IMR-90 (cell line): Measurements from ENCODE around the gene AFG1L. TPM values are rescaled to one million over a fixed set of nuclear protein-coding genes. Genes with fewer than 3 reads are reported as not detected.

Experiments used
- ATAC-seq: fragments of 200-7000 bp; cut with Tn5 transposase; 2 replicates; pipeline ENCODE4 v1.9.1; 2020; ENCODE audit warnings: low read depth, mild to moderate bottlenecking, moderate library complexity
- BruUV-seq: library from RNA; stranded (reverse); fragments of 400-500 nt; replicated peaks from 2 replicates; lab custom pipeline; 2021; lab: Mats Ljungman, UMichigan
- CTCF ChIA-PET: fragments of 300-600 bp; formaldehyde crosslinking; extraction: SDS; loops from one replicate; lab custom pipeline; 2021; ENCODE audit warnings: antibody characterized with exemption; lab: Yijun Ruan, JAX
- POLR2A ChIA-PET: fragments of 300-600 bp; sonication (Branson Sonifier 250); formaldehyde crosslinking; loops from one replicate; lab custom pipeline; 2022; ENCODE audit warnings: antibody characterized with exemption; ENCODE audit not compliant: unreplicated experiment; lab: Charles Lee
- DNase-seq: peaks from one replicate; pipeline ENCODE4 v3.0.0; 2013
- H2AFZ ChIP-seq: replicated peaks from 2 replicates; pipeline ENCODE3; 2013; ENCODE audit warnings: low read length, mild to moderate bottlenecking; ENCODE audit not compliant: poor library complexity
- H2AK5ac ChIP-seq: 2 replicates; pipeline ENCODE4 v1.6.1; 2013; ENCODE audit warnings: low read depth, low read length, inconsistent platforms
- H2AK9ac ChIP-seq: replicated peaks from 2 replicates; pipeline ENCODE3; 2013; ENCODE audit warnings: mild to moderate bottlenecking, low read depth, low read length, moderate library complexity; ENCODE audit not compliant: poor library complexity
- H2BK120ac ChIP-seq: 2 replicates; pipeline ENCODE4 v1.6.1; 2013; ENCODE audit warnings: low read depth, low read length, inconsistent platforms
- H2BK15ac ChIP-seq: 3 replicates; pipeline ENCODE4 v1.6.1; 2013; ENCODE audit warnings: low read depth, low read length, inconsistent platforms
- H2BK20ac ChIP-seq: 2 replicates; pipeline ENCODE4 v1.6.1; 2013; ENCODE audit warnings: low read depth, mild to moderate bottlenecking, inconsistent platforms, low read length, moderate library complexity
- H2BK5ac ChIP-seq: 2 replicates; pipeline ENCODE4 v1.6.1; 2013; ENCODE audit warnings: mild to moderate bottlenecking, low read depth, low read length, inconsistent platforms; ENCODE audit not compliant: poor library complexity, severe bottlenecking
- H3K14ac ChIP-seq: replicated peaks from 2 replicates; pipeline ENCODE4 v1.6.1; 2013; ENCODE audit warnings: low read depth, low read length, inconsistent platforms
- H3K18ac ChIP-seq: 2 replicates; pipeline ENCODE4 v1.6.1; 2013; ENCODE audit warnings: low read depth, low read length, control low read depth
- H3K23ac ChIP-seq: 2 replicates; pipeline ENCODE4 v1.6.1; 2013; ENCODE audit warnings: low read depth, low read length, inconsistent platforms
- H3K27ac ChIP-seq: 2 replicates; pipeline ENCODE4 v1.5.1; 2013; ENCODE audit warnings: mild to moderate bottlenecking, control low read depth, low read length; ENCODE audit not compliant: insufficient read depth
- H3K27me3 ChIP-seq: 2 replicates; pipeline ENCODE4 v1.6.1; 2013; ENCODE audit warnings: low read length; ENCODE audit not compliant: control insufficient read depth, insufficient read depth
- H3K36me3 ChIP-seq: 2 replicates; pipeline ENCODE4 v1.6.1; 2013; ENCODE audit warnings: low read length, mixed read lengths; ENCODE audit not compliant: control insufficient read depth, insufficient read depth
- H3K4ac ChIP-seq: 2 replicates; pipeline ENCODE4 v1.6.1; 2013; ENCODE audit warnings: low read depth, low read length, inconsistent platforms
- H3K4me1 ChIP-seq: 2 replicates; pipeline ENCODE4 v1.6.1; 2013; ENCODE audit warnings: low read length, mixed read lengths; ENCODE audit not compliant: control insufficient read depth, insufficient read depth
- H3K4me2 ChIP-seq: 2 replicates; pipeline ENCODE4 v1.6.1; 2013; ENCODE audit warnings: low read depth, mild to moderate bottlenecking, control low read depth, low read length, moderate library complexity
- H3K4me3 ChIP-seq: 2 replicates; pipeline ENCODE4 v1.5.1; 2013; ENCODE audit warnings: low read depth, mild to moderate bottlenecking, control low read depth, low read length, moderate library complexity; ENCODE audit not compliant: insufficient read depth
- H3K56ac ChIP-seq: 2 replicates; pipeline ENCODE4 v1.6.1; 2013; ENCODE audit warnings: low read length, inconsistent platforms; ENCODE audit not compliant: insufficient read depth; ENCODE audit errors: extremely low read depth
- H3K79me1 ChIP-seq, 2 experiments: 2 replicates each; pipeline ENCODE4 v1.6.1; 2013; ENCODE audit warnings: low read length in 2 of 2, inconsistent platforms in 1 of 2, low read depth in 1 of 2
- H3K9ac ChIP-seq: 2 replicates; pipeline ENCODE4 v1.6.1; 2013; ENCODE audit warnings: low read depth, low read length, control low read depth
- H3K9me1 ChIP-seq: 2 replicates; pipeline ENCODE4 v1.6.1; 2013; ENCODE audit warnings: low read length, inconsistent platforms; ENCODE audit not compliant: insufficient read depth
- H3K9me3 ChIP-seq: 2 replicates; pipeline ENCODE4 v1.6.1; 2013; ENCODE audit warnings: low read length; ENCODE audit not compliant: control insufficient read depth, insufficient read depth
- H4K20me1 ChIP-seq: 2 replicates; pipeline ENCODE4 v1.6.1; 2013; ENCODE audit warnings: low read length, inconsistent platforms; ENCODE audit not compliant: insufficient read depth
- H4K5ac ChIP-seq: 2 replicates; pipeline ENCODE4 v1.6.1; 2013; ENCODE audit warnings: mild to moderate bottlenecking, low read depth, low read length, control low read depth
- H4K8ac ChIP-seq, 2 experiments: 2 replicates each; pipeline ENCODE4 v1.6.1; 2013; ENCODE audit warnings: low read depth in 2 of 2, low read length in 2 of 2, control low read depth in 1 of 2, inconsistent platforms in 1 of 2
- H4K91ac ChIP-seq: 2 replicates; pipeline ENCODE4 v1.6.1; 2013; ENCODE audit warnings: low read depth, low read length, inconsistent platforms; ENCODE audit not compliant: insufficient read depth
- BHLHE40 ChIP-seq: fragments of 150-350 bp; IDR thresholded peaks from 2 replicates; pipeline ENCODE4 v1.6.1; 2016; ENCODE audit warnings: mild to moderate bottlenecking, low read depth, low read length
- CEBPB ChIP-seq: IDR thresholded peaks from 2 replicates; pipeline ENCODE4 v1.6.1; 2012; ENCODE audit warnings: low read depth, low read length, improper control_type of control experiment
- CHD1 ChIP-seq: IDR thresholded peaks from 2 replicates; pipeline ENCODE4 v1.6.1; 2012; ENCODE audit warnings: low read depth, low read length, improper control_type of control experiment
- CTCF ChIP-seq: conservative IDR thresholded peaks from 2 replicates; pipeline ENCODE4 v1.5.1; 2012; ENCODE audit warnings: mild to moderate bottlenecking, low read depth, low read length, improper control_type of control experiment
- FOS ChIP-seq: fragments of 150-350 bp; IDR thresholded peaks from 2 replicates; pipeline ENCODE4 v1.6.1; 2016; ENCODE audit warnings: low read depth, low read length
- MAFK ChIP-seq: IDR thresholded peaks from 2 replicates; pipeline ENCODE4 v1.6.1; 2012; ENCODE audit warnings: low read depth, low read length, improper control_type of control experiment
- MAZ ChIP-seq: IDR thresholded peaks from 2 replicates; pipeline ENCODE4 v1.6.1; 2012; ENCODE audit warnings: low read depth, mild to moderate bottlenecking, low read length, improper control_type of control experiment, moderate library complexity, borderline replicate concordance
- NFE2L2 ChIP-seq: fragments of 150-350 bp; IDR thresholded peaks from 2 replicates; pipeline ENCODE4 v1.6.1; 2016; ENCODE audit warnings: low read depth, mild to moderate bottlenecking, low read length
- POLR2A ChIP-seq: IDR thresholded peaks from 2 replicates; pipeline ENCODE4 v1.6.1; 2012; ENCODE audit warnings: mild to moderate bottlenecking, low read depth, low read length
- RAD21 ChIP-seq: IDR thresholded peaks from 2 replicates; pipeline ENCODE4 v1.6.1; 2012; ENCODE audit warnings: low read length, improper control_type of control experiment
- RCOR1 ChIP-seq: IDR thresholded peaks from 2 replicates; pipeline ENCODE4 v1.6.1; 2012; ENCODE audit warnings: mild to moderate bottlenecking, low read length, improper control_type of control experiment; ENCODE audit not compliant: insufficient replicate concordance
- RFX5 ChIP-seq: IDR thresholded peaks from 2 replicates; pipeline ENCODE4 v1.8.0; 2012; ENCODE audit warnings: low read depth, mild to moderate bottlenecking, low read length, moderate library complexity
- SMC3 ChIP-seq: fragments of 150-350 bp; IDR thresholded peaks from 2 replicates; pipeline ENCODE4 v1.6.1; 2016; ENCODE audit warnings: low read depth, mild to moderate bottlenecking, antibody characterized with exemption, low read length, moderate library complexity
- USF2 ChIP-seq: fragments of 150-350 bp; IDR thresholded peaks from 2 replicates; pipeline ENCODE4 v1.6.1; 2017; ENCODE audit warnings: mild to moderate bottlenecking, antibody characterized with exemption, low read length, low read depth
- WGBS, 2 experiments: methylation state at CpG; one replicate each; pipeline versions ENCODE4 v1.1.5 to v1.1.7; 2013; ENCODE audit warnings: missing lambda C conversion rate in 2 of 2; ENCODE audit not compliant: insufficient read length in 1 of 2; ENCODE audit errors: extremely low coverage in 2 of 2; 5-methylcytosine and 5-hydroxymethylcytosine counted together
- dilution Hi-C: fragments of 300-500 bp; cut with HindIII; formaldehyde crosslinking; loops from one replicate; pipeline ENCODE4 v1.14.3; 2018; ENCODE audit warnings: low sequenced_read_pairs; ENCODE audit not compliant: unreplicated experiment
- in situ Hi-C: fragments of 300-500 bp; cut with MboI; formaldehyde crosslinking; loops from 3 replicates; pipeline ENCODE4 v1.14.3; 2019; ENCODE audit warnings: low sequenced_read_pairs, inconsistent platforms, mixed read lengths
- intact Hi-C: fragments of 100-400 bp; cut with micrococcal nuclease; formaldehyde crosslinking; loops from 2 replicates; pipeline ENCODE4 v1.10.0; 2022
- polyA plus RNA-seq, 3 experiments: library from polyadenylated mRNA; depleted of rRNA; stranded (reverse); fragments of >200 nt; gene quantifications; 2 replicates each; pipeline ENCODE4 v1.2.3, GENCODE V29; 2012; ENCODE audit warnings: low replicate concordance in 1 of 3
- total RNA-seq: library from RNA; depleted of rRNA; stranded (reverse); fragments of >200 nt; gene quantifications from 2 replicates; pipeline ENCODE4 v1.2.3, GENCODE V29; 2012
- TF ChIP-seq, protein P1 (sequence below): fragments of 150-350 bp; IDR thresholded peaks from 2 replicates; pipeline ENCODE4 v1.6.1; 2016; ENCODE audit warnings: low read depth, mild to moderate bottlenecking, low read length, moderate library complexity, borderline replicate concordance

The AFG1L gene
- total and polyA plus RNA-seq, 2 of the 4 experiments (the other 2 are of a cell fraction): 1.0 to 2.0 TPM

GRCh38 chr6:108408861-108409260, 114.0 kb downstream of the AFG1L start:
- intact Hi-C loops: no loop called here

More at GRCh38 chr6:108408861-108409260, 114.0 kb downstream of the AFG1L start:
- Histone ChIP-seq H3K4ac (no peak overlapping the region), H4K8ac (no peak overlapping the region), H3K9ac (no peak overlapping the region), H3K9me1 (no peaks in the 10 kb centered on the region), H3K36me3 (no peaks in the 10 kb centered on the region), H3K27me3 (no peaks in the 10 kb centered on the region), H2BK20ac (no peak overlapping the region), H3K56ac (no peak overlapping the region), H3K79me1 (no peaks in the 10 kb centered on the region), H4K20me1 (no peaks in the 10 kb centered on the region), H2BK120ac (no peak overlapping the region), H2BK5ac (no peak overlapping the region), H3K23ac (no peak overlapping the region), H3K9me3 (no peaks in the 10 kb centered on the region), H2AK5ac (no peak overlapping the region), H2AK9ac (no peak overlapping the region), H3K27ac (no peak overlapping the region), H3K4me3 (no peak overlapping the region), H3K4me2 (no peak overlapping the region), H4K91ac (no peak overlapping the region), H3K4me1 (no peaks in the 10 kb centered on the region), H2AFZ (no peak overlapping the region), H2BK15ac (no peak overlapping the region), H4K5ac (no peak overlapping the region), H3K14ac (no peak overlapping the region), H3K18ac (no peak overlapping the region)
- dilution Hi-C loops: no loop called here
- ChIA-PET CTCF (no interaction called here), POLR2A (no interaction called here)
- WGBS, 2 experiments: no CpG with 5 or more reads among the region's 3 CpGs
- DNase-seq (no peak), ATAC-seq (no peak)
- BruUV-seq: no TSS peak
- in situ Hi-C loops: no loop called here
- TF ChIP-seq SMC3 (no peak), MAFK (no peak), RFX5 (no peak), RCOR1 (no peak), CHD1 (no peak), NFE2L2 (no peak), CEBPB (no peak), MAZ (no peak), RAD21 (no peak), FOS (no peak), CTCF (no peak), BHLHE40 (no peak), POLR2A (no peak), USF2 (no peak)
- TF ChIP-seq, protein P1, sequence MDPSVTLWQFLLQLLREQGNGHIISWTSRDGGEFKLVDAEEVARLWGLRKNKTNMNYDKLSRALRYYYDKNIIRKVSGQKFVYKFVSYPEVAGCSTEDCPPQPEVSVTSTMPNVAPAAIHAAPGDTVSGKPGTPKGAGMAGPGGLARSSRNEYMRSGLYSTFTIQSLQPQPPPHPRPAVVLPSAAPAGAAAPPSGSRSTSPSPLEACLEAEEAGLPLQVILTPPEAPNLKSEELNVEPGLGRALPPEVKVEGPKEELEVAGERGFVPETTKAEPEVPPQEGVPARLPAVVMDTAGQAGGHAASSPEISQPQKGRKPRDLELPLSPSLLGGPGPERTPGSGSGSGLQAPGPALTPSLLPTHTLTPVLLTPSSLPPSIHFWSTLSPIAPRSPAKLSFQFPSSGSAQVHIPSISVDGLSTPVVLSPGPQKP: no peak
